B cell (primary cell): Measurements from ENCODE around the gene LSP1. TPM values are rescaled to one million over a fixed set of nuclear protein-coding genes. Genes with fewer than 3 reads are reported as not detected.

Source experiments
- ATAC-seq: fragments of 200-7000 bp; cut with Tn5 transposase; one replicate; pipeline ENCODE4 v1.10.0; 2021; ENCODE audit warnings: low read depth, mild to moderate bottlenecking, moderate number of reproducible peaks, moderate library complexity
- CTCF ChIA-PET: fragments of 350-600 bp; sonication (Branson Sonifier 250); formaldehyde crosslinking; loops from one replicate; lab custom pipeline; 2021; ENCODE audit warnings: antibody characterized with exemption, inconsistent platforms; lab: Charles Lee
- POLR2A ChIA-PET: fragments of 350-600 bp; sonication (Branson Sonifier 250); formaldehyde crosslinking; loops from one replicate; lab custom pipeline; 2021; ENCODE audit warnings: antibody characterized with exemption; lab: Charles Lee
- DNase-seq: peaks from one replicate; pipeline ENCODE4 v3.0.0; 2013
- H2AFZ ChIP-seq: 2 replicates; pipeline ENCODE4 v1.6.1; 2012; ENCODE audit warnings: mild to moderate bottlenecking, low read depth, low read length; ENCODE audit not compliant: insufficient read depth, poor library complexity, severe bottlenecking
- H3K27ac ChIP-seq, 2 donors: 1 replicate in 1 of 2; 2 replicates in 1 of 2; pipeline ENCODE4 v1.5.1; 2012 to 2013; ENCODE audit warnings: low read length in 2 of 2, mild to moderate bottlenecking in 2 of 2, moderate library complexity in 1 of 2
- H3K27me3 ChIP-seq, 4 experiments: fragments of 200-600 bp in 1 of 4; sonication (generic) in 1 of 4; replicated peaks in 1 of 4; 1 replicate in 2 of 4; 2 replicates in 2 of 4; pipeline versions ENCODE4 v1.6.1 to v1.7.0; 2013 to 2016; ENCODE audit warnings: low read length in 3 of 4, mild to moderate bottlenecking in 2 of 4, mixed read lengths in 1 of 4, moderate library complexity in 1 of 4; ENCODE audit not compliant: insufficient read depth in 4 of 4, control insufficient read depth in 3 of 4; ENCODE audit errors: control extremely low read depth in 1 of 4
- H3K36me3 ChIP-seq, 2 experiments: replicated peaks in 1 of 2; 1 replicate in 1 of 2; 2 replicates in 1 of 2; pipeline versions ENCODE4 v1.6.1 to v1.7.1; 2013; ENCODE audit warnings: low read length in 1 of 2; ENCODE audit not compliant: insufficient read depth in 2 of 2, control insufficient read depth in 1 of 2; ENCODE audit errors: control extremely low read depth in 1 of 2, extremely low read depth in 1 of 2
- H3K4me1 ChIP-seq, 2 donors: fragments of 200-600 bp in 1 of 2; sonication (generic) in 1 of 2; 1 replicate in 1 of 2; 2 replicates in 1 of 2; pipeline versions ENCODE4 v1.5.1 to v1.6.1; 2013 to 2017; ENCODE audit warnings: low read length in 2 of 2; ENCODE audit not compliant: control insufficient read depth in 2 of 2, insufficient read depth in 2 of 2
- H3K4me2 ChIP-seq: replicated peaks from 2 replicates; pipeline ENCODE3; 2012; ENCODE audit warnings: mild to moderate bottlenecking, low read depth, low read length; ENCODE audit not compliant: poor library complexity, severe bottlenecking
- H3K4me3 ChIP-seq, 5 experiments: fragments of 200-600 bp in 1 of 5; sonication (generic) in 1 of 5; 1 replicate in 3 of 5; 2 replicates in 2 of 5; pipeline versions ENCODE4 v1.5.1 to v1.7.0; 2011 to 2016; ENCODE audit warnings: low read length in 4 of 5, mild to moderate bottlenecking in 4 of 5, low read depth in 2 of 5, control low read depth in 1 of 5, moderate library complexity in 1 of 5; ENCODE audit not compliant: insufficient read depth in 1 of 5; ENCODE audit errors: control extremely low read depth in 1 of 5, extremely low read depth in 1 of 5
- H3K79me2 ChIP-seq: fragments of 200-600 bp; sonication (generic); one replicate; pipeline ENCODE4 v1.6.0; 2016; ENCODE audit warnings: low read length; ENCODE audit not compliant: control insufficient read depth, insufficient read depth
- H3K9ac ChIP-seq: fragments of 200-600 bp; sonication (generic); 2 replicates; pipeline ENCODE4 v1.6.1; 2017; ENCODE audit warnings: mild to moderate bottlenecking, low read length, moderate library complexity
- H3K9me3 ChIP-seq, 3 donors: one replicate each; pipeline versions ENCODE4 v1.6.1 to v1.7.1; 2013; ENCODE audit warnings: low read length in 2 of 3; ENCODE audit not compliant: control insufficient read depth in 2 of 3, insufficient read depth in 1 of 3; ENCODE audit errors: control extremely low read depth in 1 of 3
- H4K20me1 ChIP-seq: 2 replicates; pipeline ENCODE4 v1.6.0; 2012; ENCODE audit warnings: mild to moderate bottlenecking, low read length; ENCODE audit not compliant: insufficient read depth, control insufficient read depth, poor library complexity, severe bottlenecking
- H3K27ac Mint-ChIP-seq: one replicate; pipeline ENCODE4 v1.8.0; 2021; ENCODE audit warnings: mixed read lengths
- H3K27me3 Mint-ChIP-seq: one replicate; pipeline ENCODE4 v1.8.0; 2021; ENCODE audit warnings: mixed read lengths
- H3K4me1 Mint-ChIP-seq: one replicate; pipeline ENCODE4 v1.8.0; 2021; ENCODE audit warnings: mixed read lengths
- H3K4me3 Mint-ChIP-seq: one replicate; pipeline ENCODE4 v1.8.0; 2021; ENCODE audit warnings: mixed read lengths
- H3K9me3 Mint-ChIP-seq: one replicate; pipeline ENCODE4 v1.8.0; 2022; ENCODE audit warnings: mixed read lengths; ENCODE audit not compliant: insufficient read depth
- CTCF ChIP-seq: fragments of 200-600 bp; IDR thresholded peaks from one replicate; pipeline ENCODE4 v1.8.0; 2022; ENCODE audit warnings: antibody characterized with exemption, mild to moderate bottlenecking
- EZH2 ChIP-seq: IDR thresholded peaks from 2 replicates; pipeline ENCODE4 v1.6.1; 2012; ENCODE audit warnings: borderline replicate concordance, low read depth, mild to moderate bottlenecking, moderate library complexity, low read length; ENCODE audit not compliant: insufficient read depth, poor library complexity, severe bottlenecking
- WGBS: methylation state at CpG from one replicate; pipeline ENCODE4 v1.1.5; 2013; ENCODE audit warnings: missing lambda C conversion rate; ENCODE audit not compliant: insufficient coverage; 5-methylcytosine and 5-hydroxymethylcytosine counted together
- intact Hi-C: fragments of 100-400 bp; cut with micrococcal nuclease; formaldehyde crosslinking; loops from one replicate; pipeline ENCODE4 v1.10.0; 2022
- polyA plus RNA-seq: library from polyadenylated mRNA; depleted of rRNA; stranded (reverse); fragments of >200 nt; gene quantifications from 2 replicates; pipeline ENCODE4 v1.2.3, GENCODE V29; 2012
- total RNA-seq, 2 donors: library from RNA; stranded (reverse); fragments of 120-200 nt in 1 of 2; gene quantifications; 1 replicate in 1 of 2; 2 replicates in 1 of 2; pipeline versions ENCODE4 v1.2.3 to v1.2.4, GENCODE V29; 2013 to 2022

The LSP1 gene
- total and polyA plus RNA-seq, 2 donors (not counting 1 experiment from before 2014, with no cell fraction given), result 249 to 446 TPM

GRCh38 chr11:1820463-1821325 is 32.2 kb upstream of the LSP1 start:
- DNase-seq (no peak), ATAC-seq (no peak)
- ChIA-PET CTCF (interaction anchor here (1.0 to 1.7 kb wide), 3 partner anchors 12 to 332 kb away, joined by 3 to 4 read pairs (median 4); no protein-coding TSS in a partner anchor), POLR2A (no interaction called here)
- Histone ChIP-seq H3K9ac (no peak overlapping the region), H3K4me2 (no peak overlapping the region), H2AFZ (no peak overlapping the region), H4K20me1 (no peaks in the 10 kb centered on the region), H3K9me3 (peaks cover 0 to 10% (median 7%) of the 10 kb centered on the region in 3 donors), H3K27ac (no peak overlapping the region), H3K4me1 (no peaks in the 10 kb centered on the region), H3K79me2 (no peaks in the 10 kb centered on the region), H3K27me3 (peaks cover 0 to 5% (median 0%) of the 10 kb centered on the region in 4 experiments), H3K4me3 (no peak overlapping the region), H3K36me3 (no peaks in the 10 kb centered on the region)
- Mint-ChIP-seq H3K27me3 (peaks cover 14% of the 10 kb centered on the region), H3K4me3 (no peak overlapping the region), H3K9me3 (peaks cover 5% of the 10 kb centered on the region), H3K4me1 (no peaks in the 10 kb centered on the region), H3K27ac (no peak overlapping the region)
- intact Hi-C loops, result no loop called here
- 95% methylated on average over 14 of the region's 14 CpGs for WGBS
- TF ChIP-seq CTCF (no peak), EZH2 (no peak)

DNA sequence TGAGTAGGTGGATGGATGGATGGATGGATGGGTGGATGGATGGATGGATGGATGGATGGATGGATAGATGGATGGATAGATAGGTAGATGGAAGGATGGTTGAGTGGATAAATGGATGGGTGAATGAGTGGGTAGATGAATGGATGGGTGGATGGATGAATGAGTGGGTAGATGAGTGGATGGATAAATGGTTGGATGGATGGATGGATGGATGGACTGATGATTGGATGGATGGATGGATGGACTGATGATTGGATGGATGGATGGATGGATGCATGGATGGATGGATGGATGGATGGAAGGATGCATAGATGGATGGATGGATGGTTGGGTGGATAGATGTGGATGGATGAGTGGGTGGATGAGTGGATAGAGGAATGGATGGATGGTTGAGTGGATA is 31.3 kb upstream of the LSP1 start:
- H4K20me1 ChIP-seq, result no peaks in the 10 kb centered on the region
- DNase-seq (no peak), ATAC-seq (no peak)
- H3K9ac ChIP-seq, result no peak overlapping the region
- Mint-ChIP-seq H3K4me3 (no peak overlapping the region), H3K9me3 (peaks cover 5% of the 10 kb centered on the region), H3K27ac (no peak overlapping the region), H3K27me3 (peaks cover 14% of the 10 kb centered on the region), H3K4me1 (no peaks in the 10 kb centered on the region)
- H3K9me3 ChIP-seq, result peaks cover 0 to 10% (median 7%) of the 10 kb centered on the region in 3 donors
- POLR2A ChIA-PET, result no interaction called here
- CTCF ChIA-PET, result interaction anchor here (1.4 to 1.7 kb wide), 4 partner anchors 11 to 331 kb away, joined by 3 to 8 read pairs (median 4); no protein-coding TSS in a partner anchor
- H3K27me3 ChIP-seq, result peaks cover 0 to 5% (median 0%) of the 10 kb centered on the region in 4 experiments
- H3K27ac ChIP-seq, result no peak overlapping the region
- no peaks in the 10 kb centered on the region for H3K79me2 ChIP-seq
- H3K4me1 ChIP-seq, result no peaks in the 10 kb centered on the region
- TF ChIP-seq CTCF, result no peak
- no peak for TF ChIP-seq EZH2
- no peak overlapping the region for H2AFZ ChIP-seq
- H3K4me2 ChIP-seq, result no peak overlapping the region
- no peaks in the 10 kb centered on the region for H3K36me3 ChIP-seq
- intact Hi-C loops, result no loop called here
- no peak overlapping the region for H3K4me3 ChIP-seq
